Measurements from ENCODE around the gene SMPD3.

SMPD3 gene

GRCh38 chr16:68490829-68491575 is 42.7 kb upstream of the SMPD3 start:
- DNase-seq (ENCODE audit: low spot score), result no peak
- TF ChIP-seq, protein P1, sequence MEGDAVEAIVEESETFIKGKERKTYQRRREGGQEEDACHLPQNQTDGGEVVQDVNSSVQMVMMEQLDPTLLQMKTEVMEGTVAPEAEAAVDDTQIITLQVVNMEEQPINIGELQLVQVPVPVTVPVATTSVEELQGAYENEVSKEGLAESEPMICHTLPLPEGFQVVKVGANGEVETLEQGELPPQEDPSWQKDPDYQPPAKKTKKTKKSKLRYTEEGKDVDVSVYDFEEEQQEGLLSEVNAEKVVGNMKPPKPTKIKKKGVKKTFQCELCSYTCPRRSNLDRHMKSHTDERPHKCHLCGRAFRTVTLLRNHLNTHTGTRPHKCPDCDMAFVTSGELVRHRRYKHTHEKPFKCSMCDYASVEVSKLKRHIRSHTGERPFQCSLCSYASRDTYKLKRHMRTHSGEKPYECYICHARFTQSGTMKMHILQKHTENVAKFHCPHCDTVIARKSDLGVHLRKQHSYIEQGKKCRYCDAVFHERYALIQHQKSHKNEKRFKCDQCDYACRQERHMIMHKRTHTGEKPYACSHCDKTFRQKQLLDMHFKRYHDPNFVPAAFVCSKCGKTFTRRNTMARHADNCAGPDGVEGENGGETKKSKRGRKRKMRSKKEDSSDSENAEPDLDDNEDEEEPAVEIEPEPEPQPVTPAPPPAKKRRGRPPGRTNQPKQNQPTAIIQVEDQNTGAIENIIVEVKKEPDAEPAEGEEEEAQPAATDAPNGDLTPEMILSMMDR (IDR thresholded peaks at IDR 0.05; ENCODE audit: extremely low read depth, missing control alignments), result no peak

- DNase-seq (ENCODE audit: low spot score), result no peak
- TF ChIP-seq, protein P1 (IDR thresholded peaks at IDR 0.05; ENCODE audit: extremely low read depth, missing control alignments), result no peak
Measured at GRCh38 chr16:68490358-68490757, 42.0 kb upstream of the SMPD3 start.

DNA sequence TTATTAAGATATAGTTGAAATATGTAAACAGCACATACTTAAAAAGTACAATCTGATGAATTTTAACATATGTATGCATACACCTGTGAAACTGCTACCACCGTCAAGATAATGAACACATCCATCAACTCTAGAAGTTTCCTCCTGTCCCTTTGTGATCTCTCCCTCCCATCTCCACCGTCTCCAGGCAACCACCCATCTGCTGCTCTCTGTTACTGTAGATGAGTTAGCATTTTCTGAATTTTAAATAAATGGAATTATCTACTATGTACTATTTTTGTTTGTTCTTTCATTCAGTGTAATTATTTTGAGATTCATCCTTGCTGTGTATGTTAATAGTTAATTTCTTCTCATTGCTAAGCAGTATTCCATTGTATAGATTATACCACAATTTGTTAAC is 40.2 kb upstream of the SMPD3 start:
- no peak for DNase-seq (ENCODE audit: low spot score)
- TF ChIP-seq, protein P1 (IDR thresholded peaks at IDR 0.05; ENCODE audit: extremely low read depth, missing control alignments), result no peak

DNA sequence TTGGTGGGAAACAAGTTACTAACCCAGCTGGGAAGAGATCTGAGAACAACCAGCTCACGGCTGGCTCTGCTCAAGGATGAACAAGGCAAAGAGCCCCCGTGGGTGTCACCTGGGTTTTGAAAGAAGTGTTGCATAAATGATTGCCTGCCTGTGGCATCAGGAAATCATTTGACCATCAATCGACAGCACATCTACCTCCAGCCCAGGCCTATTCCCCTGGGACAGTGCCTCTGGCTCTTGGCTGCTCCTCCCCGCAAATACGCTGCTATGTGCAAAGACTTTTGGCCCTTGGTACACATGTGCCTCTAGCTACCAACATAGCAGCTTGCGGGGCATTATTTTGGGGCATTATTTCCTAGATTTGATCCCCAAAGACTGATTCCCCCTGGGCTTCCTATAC is 39.4 kb upstream of the SMPD3 start:
- no peak for DNase-seq (ENCODE audit: low spot score)
- TF ChIP-seq, protein P1 (IDR thresholded peaks at IDR 0.05; ENCODE audit: extremely low read depth, missing control alignments), result no peak

DNA sequence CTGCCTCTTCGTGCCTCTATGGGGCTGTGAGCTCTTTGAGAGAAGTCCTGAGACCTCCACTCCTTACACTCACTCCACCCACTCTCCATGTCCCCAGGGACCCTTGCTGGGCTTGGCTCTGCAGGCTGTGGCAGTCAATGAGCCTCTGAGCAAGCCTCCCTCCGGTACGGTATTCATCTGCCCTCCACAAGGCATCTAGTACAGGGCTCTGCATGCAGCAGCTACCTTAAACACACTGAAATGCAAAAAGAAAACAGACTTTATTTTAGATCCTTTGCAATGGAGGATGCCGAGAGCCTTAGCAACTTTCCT is 38.9 kb upstream of the SMPD3 start:
- TF ChIP-seq, protein P1 (IDR thresholded peaks at IDR 0.05; ENCODE audit: extremely low read depth, missing control alignments), result no peak
- no peak for DNase-seq (ENCODE audit: low spot score)

DNA sequence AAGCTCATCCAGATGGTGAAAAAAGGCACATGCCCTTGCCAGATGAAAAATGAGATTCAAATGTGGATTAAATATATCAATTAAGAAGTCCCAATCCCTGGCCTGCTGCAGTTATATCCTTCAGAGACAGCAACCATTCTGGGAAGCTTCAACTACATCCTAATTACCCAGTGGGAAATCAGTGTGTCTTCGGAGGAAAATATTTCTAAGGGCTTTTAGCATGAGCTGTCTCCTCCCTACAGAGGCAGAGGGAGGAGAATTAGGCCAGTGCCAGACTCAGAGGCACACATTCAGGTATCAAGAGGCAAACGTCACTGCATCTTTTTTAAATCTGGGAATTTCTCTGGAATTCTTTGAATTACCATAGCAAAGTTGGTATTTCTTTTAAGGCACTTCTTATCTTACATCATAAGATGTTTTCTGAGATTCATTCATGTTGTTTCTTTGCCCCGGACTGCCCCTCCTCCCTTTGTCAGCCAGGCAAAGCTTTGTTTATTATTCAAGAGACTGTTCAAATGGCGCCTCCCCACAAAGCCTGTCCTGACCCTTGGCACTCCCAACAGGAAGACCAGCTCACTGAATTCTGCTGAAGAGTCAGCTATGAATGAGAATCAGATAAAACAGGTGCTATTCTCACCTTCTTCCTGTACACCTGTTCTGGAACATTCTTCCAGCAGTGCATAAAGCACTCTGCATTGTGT is 38.3 kb upstream of the SMPD3 start:
- TF ChIP-seq, protein P1 (IDR thresholded peaks at IDR 0.05; ENCODE audit: extremely low read depth, missing control alignments), result no peak
- no peak for DNase-seq (ENCODE audit: low spot score)

- TF ChIP-seq, protein P1 (IDR thresholded peaks at IDR 0.05; ENCODE audit: extremely low read depth, missing control alignments), result no peak
- DNase-seq (ENCODE audit: low spot score), result no peak
Measured at GRCh38 chr16:68481636-68482035, 33.3 kb upstream of the SMPD3 start.
